ENCODE data around the gene ARHGEF37.

- peak in 1 of 3 donors; percentile 25 for TF ChIP-seq CTCF (IDR thresholded peaks at IDR 0.05)
- no peak for TF ChIP-seq POLR2AphosphoS5 (IDR thresholded peaks at IDR 0.05)
Observed at GRCh38 chr5:149552038-149552494, 29.2 kb upstream of the ARHGEF37 start.

All from breast epithelium (tissue), 3 donors.